HepG2 (cell line): ENCODE measurements around the gene EPN3. TPM values are rescaled to one million over a fixed set of nuclear protein-coding genes. Genes with fewer than 3 reads are reported as not detected.

Experiments
- ATAC-seq: fragments of 200-7000 bp; cut with Tn5 transposase; 3 replicates; pipeline ENCODE4 v1.9.1; 2020; ENCODE audit warnings: mild to moderate bottlenecking, moderate library complexity
- BruUV-seq: library from RNA; stranded (reverse); fragments of 400-500 nt; replicated peaks from 2 replicates; lab custom pipeline; 2021; lab: Mats Ljungman, UMichigan
- CTCF ChIA-PET: fragments of 300-600 bp; formaldehyde crosslinking; extraction: SDS; loops from one replicate; lab custom pipeline; 2021; ENCODE audit warnings: low total read pairs, inconsistent platforms, low intra/inter-chr PET ratio; lab: Yijun Ruan, JAX
- POLR2A ChIA-PET: fragments of 350-600 bp; sonication (Branson Sonifier 250); formaldehyde crosslinking; loops from one replicate; lab custom pipeline; 2020; ENCODE audit warnings: antibody characterized with exemption, inconsistent platforms; lab: Yijun Ruan, JAX
- DNase-seq: peaks from one replicate; pipeline ENCODE4 v3.0.0-alpha.2; 2015; ENCODE audit warnings: low spot score
- FAIRE-seq: peaks from 3 replicates; lab custom pipeline; 2011; peaks lifted over from hg19 to GRCh38; lab: Jason Lieb, UNC
- H2AFZ ChIP-seq: one replicate; pipeline ENCODE4 v1.6.1; 2011; ENCODE audit warnings: low read length, inconsistent platforms
- H3K27ac ChIP-seq: fragments of 300-600 bp; 3 replicates; pipeline ENCODE4 v1.8.0; 2011; ENCODE audit warnings: mixed run types, mild to moderate bottlenecking, mixed read lengths, low read length, inconsistent platforms; ENCODE audit not compliant: insufficient read depth; ENCODE audit errors: extremely low read length
- H3K27me3 ChIP-seq, 2 experiments: fragments of 200-600 bp in 1 of 2; 2 replicates in 1 of 2; 3 replicates in 1 of 2; pipeline versions ENCODE4 v1.6.0 to v1.8.0; 2011; ENCODE audit warnings: low read length in 2 of 2, mild to moderate bottlenecking in 2 of 2, moderate library complexity in 2 of 2, inconsistent platforms in 1 of 2; ENCODE audit not compliant: insufficient read depth in 2 of 2, control insufficient read depth in 1 of 2
- H3K36me3 ChIP-seq, 2 experiments: fragments of 200-600 bp in 1 of 2; replicated peaks in 1 of 2; 2 replicates in 1 of 2; 3 replicates in 1 of 2; pipeline versions ENCODE4 v1.5.1 to v1.8.0; 2011; ENCODE audit warnings: low read length in 2 of 2, inconsistent platforms in 1 of 2; ENCODE audit not compliant: insufficient read depth in 2 of 2, control insufficient read depth in 1 of 2
- H3K4me1 ChIP-seq: 2 replicates; pipeline ENCODE4 v1.5.1; 2012; ENCODE audit warnings: low read length, inconsistent platforms; ENCODE audit not compliant: insufficient read depth
- H3K4me2 ChIP-seq: 2 replicates; pipeline ENCODE4 v1.6.0; 2011; ENCODE audit warnings: low read depth, low read length, inconsistent platforms
- H3K4me3 ChIP-seq, 3 experiments: fragments of 200-600 bp in 1 of 3; sonication (generic), shearing (Covaris generic) in 1 of 3; replicated peaks in 1 of 3; 2 replicates each; pipeline ENCODE4 v1.5.1; 2011 to 2016; ENCODE audit warnings: low read length in 3 of 3, inconsistent platforms in 2 of 3, low read depth in 2 of 3, mild to moderate bottlenecking in 2 of 3, control low read depth in 1 of 3, mixed read lengths in 1 of 3; ENCODE audit not compliant: insufficient read depth in 1 of 3
- H3K79me2 ChIP-seq: one replicate; pipeline ENCODE4 v1.6.1; 2011; ENCODE audit warnings: low read length, inconsistent platforms; ENCODE audit not compliant: insufficient read depth
- H3K9ac ChIP-seq: 2 replicates; pipeline ENCODE4 v1.6.0; 2011; ENCODE audit warnings: mild to moderate bottlenecking, low read depth, low read length, inconsistent platforms; ENCODE audit not compliant: insufficient read depth
- H3K9me3 ChIP-seq: 2 replicates; pipeline ENCODE4 v1.5.1; 2012; ENCODE audit warnings: mild to moderate bottlenecking, low read length
- H4K20me1 ChIP-seq: 2 replicates; pipeline ENCODE4 v1.6.0; 2011; ENCODE audit warnings: inconsistent platforms, mild to moderate bottlenecking, low read length, moderate library complexity; ENCODE audit not compliant: insufficient read depth
- MAZ ChIP-seq, 2 experiments: sonication (generic) in 1 of 2; formaldehyde crosslinking in 1 of 2; IDR thresholded peaks; 2 replicates each; pipeline versions ENCODE4 v1.5.0 to v1.6.1; 2012 to 2020; ENCODE audit warnings: low read depth in 2 of 2, mild to moderate bottlenecking in 2 of 2, borderline replicate concordance in 1 of 2, improper control_type of control experiment in 1 of 2, low read length in 1 of 2, missing genetic modification reagents in 1 of 2, moderate library complexity in 1 of 2
- MZF1 ChIP-seq: sonication (generic); formaldehyde crosslinking; IDR thresholded peaks from 2 replicates; pipeline ENCODE4 v1.8.1; 2023; ENCODE audit warnings: mild to moderate bottlenecking, missing genetic modification reagents, borderline replicate concordance
- POLR2AphosphoS2 ChIP-seq: IDR thresholded peaks from 2 replicates; pipeline ENCODE4 v1.6.1; 2011; ENCODE audit warnings: low read depth, low read length, improper control_type of control experiment
- SP4 ChIP-seq: sonication (generic); formaldehyde crosslinking; IDR thresholded peaks from 2 replicates; pipeline ENCODE4 v1.8.1; 2023; ENCODE audit warnings: mild to moderate bottlenecking, missing genetic modification reagents
- ZNF430 ChIP-seq: sonication (generic); formaldehyde crosslinking; IDR thresholded peaks from 2 replicates; pipeline ENCODE4 v1.9.0; 2021; ENCODE audit warnings: mild to moderate bottlenecking, missing genetic modification reagents
- ZNF605 ChIP-seq: sonication (generic); formaldehyde crosslinking; IDR thresholded peaks from 2 replicates; pipeline ENCODE4 v1.8.0; 2022; ENCODE audit warnings: mild to moderate bottlenecking, missing genetic modification reagents
- ZNF746 ChIP-seq: sonication (generic); formaldehyde crosslinking; IDR thresholded peaks from 2 replicates; pipeline ENCODE4 v1.8.0; 2022; ENCODE audit warnings: mild to moderate bottlenecking, missing genetic modification reagents
- WGBS: methylation state at CpG from one replicate; pipeline ENCODE4 v1.1.6; 2017; ENCODE audit warnings: low lambda C conversion rate; 5-methylcytosine and 5-hydroxymethylcytosine counted together
- in situ Hi-C: cut with HindIII; loops from 2 replicates; pipeline ENCODE4 v1.10.0; 2017; ENCODE audit warnings: low pct_unique_long_range_greater_than_20kb; ENCODE audit not compliant: extremely low pct_ligation_motif_present
- intact Hi-C: fragments of 100-400 bp; cut with micrococcal nuclease; formaldehyde crosslinking; loops from one replicate; pipeline ENCODE4 v1.10.0; 2022; ENCODE audit not compliant: unreplicated experiment
- polyA plus RNA-seq, 8 experiments: library from polyadenylated mRNA; depleted of rRNA in 3 of 8; stranded (reverse) in 7 of 8; unstranded in 1 of 8; fragments of >200 nt; fragmentation: Illumina TruSeq in 4 of 8; extraction: Trizol in 4 of 8; gene quantifications; 2 replicates each; pipeline versions ENCODE4 v1.2.1 to v1.2.3, GENCODE V29; 2011 to 2016; ENCODE audit warnings: low read depth in 4 of 8, missing spikeins in 1 of 8, mixed read lengths in 1 of 8; ENCODE audit not compliant: insufficient read depth in 1 of 8
- total RNA-seq, 5 experiments: library from RNA; depleted of rRNA; stranded (reverse); fragments of >200 nt; fragmentation: Illumina TruSeq; extraction: Trizol; gene quantifications; 2 replicates each; pipeline ENCODE4 v1.2.3, GENCODE V29; 2016; ENCODE audit warnings: low read depth in 1 of 5
- TF ChIP-seq, protein P1 (sequence below): sonication (generic); formaldehyde crosslinking; IDR thresholded peaks from 2 replicates; pipeline ENCODE4 v1.4.0; 2020; ENCODE audit warnings: mild to moderate bottlenecking, missing genetic modification reagents

The EPN3 gene
- total and polyA plus RNA-seq, 2 of the 13 experiments (the other 11 are each of a cell fraction or from before 2014, with no cell fraction given) = 0.11 to 0.95 TPM

GRCh38 chr17:50546701-50547034, 14.1 kb downstream of the EPN3 start:
- FAIRE-seq (peak; percentile 73), ATAC-seq (no peak), DNase-seq (no peak)
- CTCF ChIA-PET = interaction anchor here (0.7 to 1.8 kb wide), 8 partner anchors 50 to 296 kb away, joined by 3 to 18 read pairs (median 4); no protein-coding TSS in a partner anchor
- H3K4me2 ChIP-seq = peak overlapping the region; percentile 97
- peaks cover 74% of the 10 kb centered on the region for H3K4me1 ChIP-seq
- intact Hi-C loops = loop anchor here (1.0 to 10.0 kb wide), 5 partner anchors 64 to 408 kb away; no protein-coding TSS in a partner anchor
- in situ Hi-C loops = loop anchor here (5.0 to 10.0 kb wide), 3 partner anchors 81 to 408 kb away; no protein-coding TSS in a partner anchor
- no peak overlapping the region for H3K27ac ChIP-seq
- H4K20me1 ChIP-seq = no peaks in the 10 kb centered on the region
- H3K9ac ChIP-seq = peak overlapping the region; percentile 89; the same call in 1 of the 2 replicates
- H2AFZ ChIP-seq = no peak overlapping the region
- POLR2A ChIA-PET = interaction anchor here (0.7 to 2.0 kb wide), 6 partner anchors 15 to 145 kb away, joined by 3 to 8 read pairs (median 5); no protein-coding TSS in a partner anchor
- no peaks in the 10 kb centered on the region for H3K9me3 ChIP-seq
- WGBS = 51% methylated on average over 4 of the region's 4 CpGs
- H3K79me2 ChIP-seq = peaks cover 3% of the 10 kb centered on the region
- peak; percentile 22; the same call in 1 of the 2 replicates for TF ChIP-seq ZNF746 (CRISPR knock-in tag)
- TF ChIP-seq MZF1 (CRISPR knock-in tag) = 0 out of 2 replicates have a peak, but pooled peaks have one; percentile 52
- TF ChIP-seq SP4 = peak; percentile 72; the same call in 1 of the 2 replicates
- TF ChIP-seq MAZ (IDR thresholded peaks at IDR 0.05; ENCODE audit: borderline replicate concordance, low read depth, low read length) = no peak
- no peak for TF ChIP-seq MAZ (CRISPR knock-in tag; IDR thresholded peaks at IDR 0.05; ENCODE audit: low read depth)
- peak; percentile 65 for TF ChIP-seq ZNF605 (CRISPR knock-in tag)
- no peak for TF ChIP-seq POLR2AphosphoS2
- 0 out of 2 replicates have a peak, but pooled peaks have one; percentile 68 for TF ChIP-seq ZNF430 (CRISPR knock-in tag)
- TF ChIP-seq, protein P1, sequence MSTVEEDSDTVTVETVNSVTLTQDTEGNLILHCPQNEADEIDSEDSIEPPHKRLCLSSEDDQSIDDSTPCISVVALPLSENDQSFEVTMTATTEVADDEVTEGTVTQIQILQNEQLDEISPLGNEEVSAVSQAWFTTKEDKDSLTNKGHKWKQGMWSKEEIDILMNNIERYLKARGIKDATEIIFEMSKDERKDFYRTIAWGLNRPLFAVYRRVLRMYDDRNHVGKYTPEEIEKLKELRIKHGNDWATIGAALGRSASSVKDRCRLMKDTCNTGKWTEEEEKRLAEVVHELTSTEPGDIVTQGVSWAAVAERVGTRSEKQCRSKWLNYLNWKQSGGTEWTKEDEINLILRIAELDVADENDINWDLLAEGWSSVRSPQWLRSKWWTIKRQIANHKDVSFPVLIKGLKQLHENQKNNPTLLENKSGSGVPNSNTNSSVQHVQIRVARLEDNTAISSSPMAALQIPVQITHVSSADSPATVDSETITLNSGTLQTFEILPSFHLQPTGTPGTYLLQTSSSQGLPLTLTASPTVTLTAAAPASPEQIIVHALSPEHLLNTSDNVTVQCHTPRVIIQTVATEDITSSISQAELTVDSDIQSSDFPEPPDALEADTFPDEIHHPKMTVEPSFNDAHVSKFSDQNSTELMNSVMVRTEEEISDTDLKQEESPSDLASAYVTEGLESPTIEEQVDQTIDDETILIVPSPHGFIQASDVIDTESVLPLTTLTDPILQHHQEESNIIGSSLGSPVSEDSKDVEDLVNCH (CRISPR knock-in tag) = no peak
- peak overlapping the region; percentile 63 to 87 (median 79); a peak in 3 of 6 replicates for H3K4me3 ChIP-seq
- no peaks in the 10 kb centered on the region; a peak in 1 of 5 replicates for H3K27me3 ChIP-seq
- peaks cover 0 to 5% of the 10 kb centered on the region in 2 experiments; a peak in 3 of 5 replicates for H3K36me3 ChIP-seq
- no TSS peak for BruUV-seq
